Stimulated activated CD8-positive, alpha-beta memory T cell treated with anti-CD3 and anti-CD28 coated beads, Interleukin-4, amount 100 ng/mL, for 48 hours (primary cell): ENCODE data around the gene KIAA2012.

Experiments
- DNase-seq: peaks from one replicate; pipeline ENCODE4 v3.0.0-alpha.2; 2020

KIAA2012 gene

GRCh38 chr2:202043475-202043874 lies 29.6 kb upstream of the KIAA2012 start:
- no peak for DNase-seq

- no peak for DNase-seq
Observed at GRCh38 chr2:202044777-202045176, 28.3 kb upstream of the KIAA2012 start.

DNA sequence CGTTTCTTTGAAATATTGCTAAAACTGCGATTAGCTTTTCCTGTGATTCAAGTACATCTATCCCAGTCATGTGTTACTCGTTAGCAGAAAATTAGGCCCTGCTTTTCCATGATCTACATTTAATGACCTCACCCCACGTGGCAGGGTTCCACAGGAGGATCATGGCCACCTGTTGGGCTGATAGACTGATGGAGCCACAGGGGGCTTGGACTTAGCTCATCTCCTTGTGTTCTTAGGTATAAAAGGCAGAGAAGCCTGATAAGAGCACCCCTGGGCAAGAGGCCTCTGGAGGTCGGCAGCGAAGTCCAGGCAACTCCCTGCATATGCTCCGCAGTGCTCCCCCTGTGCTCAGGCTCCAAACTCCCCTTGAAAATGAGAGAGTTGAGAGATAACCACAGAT lies 26.5 kb upstream of the KIAA2012 start:
- DNase-seq, result no peak

DNA sequence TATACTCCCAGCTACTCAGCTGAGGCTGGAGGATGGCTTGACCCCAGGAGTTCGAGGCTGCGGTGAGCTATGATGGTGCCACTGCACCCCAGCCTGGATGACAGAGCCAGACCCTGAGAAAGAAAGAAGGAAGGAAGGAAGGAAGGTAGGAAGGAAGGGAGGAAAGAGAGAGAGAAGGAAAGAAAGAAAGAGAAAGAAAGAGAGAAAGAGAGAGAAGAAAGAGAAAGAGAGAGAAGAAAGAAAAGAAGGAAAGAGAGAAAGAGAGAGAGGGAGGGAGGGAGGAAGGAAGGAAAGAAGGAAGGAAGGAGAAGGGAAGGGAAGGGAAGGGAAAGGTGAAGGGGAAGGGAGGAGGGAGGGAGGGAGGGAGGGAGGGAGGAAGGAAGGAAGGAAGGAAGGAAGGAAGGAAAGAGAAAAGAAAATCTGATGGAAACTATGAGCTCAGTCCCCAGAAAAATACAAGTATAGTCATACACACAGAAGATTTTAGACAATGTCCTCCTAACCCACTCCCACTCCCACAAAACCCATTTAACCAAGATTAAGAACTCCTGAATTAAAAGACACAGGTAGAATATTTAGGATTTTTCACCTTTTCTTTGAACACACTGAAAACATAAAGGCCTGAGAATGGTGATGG lies 23.8 kb upstream of the KIAA2012 start:
- DNase-seq, result no peak

GRCh38 chr2:202049840-202050239 lies 23.2 kb upstream of the KIAA2012 start:
- DNase-seq, result no peak

GRCh38 chr2:202050652-202051051 lies 22.4 kb upstream of the KIAA2012 start:
- no peak for DNase-seq

- DNase-seq, result no peak
Observed at GRCh38 chr2:202051499-202052161, 21.4 kb upstream of the KIAA2012 start.

- DNase-seq, result no peak
Observed at GRCh38 chr2:202052235-202052634, 20.8 kb upstream of the KIAA2012 start.

GRCh38 chr2:202054679-202055078 lies 18.4 kb upstream of the KIAA2012 start:
- no peak for DNase-seq

GRCh38 chr2:202056611-202057010 lies 16.4 kb upstream of the KIAA2012 start:
- DNase-seq, result no peak

- no peak for DNase-seq
Observed at GRCh38 chr2:202060218-202060617, 12.8 kb upstream of the KIAA2012 start.

GRCh38 chr2:202061695-202062094 lies 11.4 kb upstream of the KIAA2012 start:
- no peak for DNase-seq

DNA sequence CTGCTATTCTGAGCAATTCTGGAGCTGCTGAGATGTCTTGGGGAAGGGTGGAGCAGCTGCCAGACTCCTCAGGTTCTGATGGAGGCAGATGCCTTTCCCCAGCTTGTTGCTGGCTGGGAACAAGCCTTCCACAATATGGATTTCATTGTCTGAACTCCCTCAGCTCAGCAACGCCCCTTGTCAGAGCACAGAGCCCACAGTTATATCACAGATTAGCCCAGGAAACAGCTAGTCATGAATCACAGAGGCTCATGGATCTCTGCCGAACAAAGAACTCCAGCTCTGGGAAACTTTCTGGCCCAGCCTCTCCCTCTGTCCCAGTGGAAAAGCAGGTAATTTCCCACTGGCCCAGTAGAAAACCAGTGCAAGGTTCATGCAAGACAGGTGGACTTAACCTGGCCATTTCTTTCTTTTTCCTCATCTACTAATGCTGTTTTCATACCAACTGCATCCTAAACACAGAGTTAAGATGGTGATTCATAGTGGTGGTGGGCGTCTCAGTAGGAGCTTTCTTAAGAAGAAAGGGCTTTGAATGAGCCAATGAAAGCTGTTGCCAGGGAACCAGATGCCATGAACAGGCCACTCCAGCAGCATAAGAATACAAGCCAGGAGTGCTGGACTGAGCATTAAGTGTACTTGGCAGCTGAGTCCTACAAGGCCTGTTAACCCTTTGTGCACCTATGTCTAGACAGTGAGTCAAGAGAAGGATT lies 8.7 kb upstream of the KIAA2012 start:
- DNase-seq, result no peak

DNA sequence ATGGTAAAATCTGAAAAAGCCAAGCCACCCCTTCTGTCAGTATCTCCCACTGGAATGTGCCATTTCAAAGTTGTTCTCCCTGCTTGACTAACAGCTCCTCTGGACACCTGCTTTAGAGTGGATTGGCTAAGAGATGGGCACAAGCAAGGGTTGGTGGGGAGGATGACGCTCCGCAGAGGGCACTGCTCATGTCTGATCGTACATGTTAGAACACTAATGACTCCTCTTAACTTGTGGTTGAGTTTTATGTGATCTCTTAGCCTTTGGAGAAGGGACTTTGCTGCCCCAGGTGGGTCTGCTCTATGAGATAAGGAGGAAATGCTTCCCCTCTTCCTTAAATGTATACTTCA lies 8.2 kb upstream of the KIAA2012 start:
- DNase-seq, result no peak

DNA sequence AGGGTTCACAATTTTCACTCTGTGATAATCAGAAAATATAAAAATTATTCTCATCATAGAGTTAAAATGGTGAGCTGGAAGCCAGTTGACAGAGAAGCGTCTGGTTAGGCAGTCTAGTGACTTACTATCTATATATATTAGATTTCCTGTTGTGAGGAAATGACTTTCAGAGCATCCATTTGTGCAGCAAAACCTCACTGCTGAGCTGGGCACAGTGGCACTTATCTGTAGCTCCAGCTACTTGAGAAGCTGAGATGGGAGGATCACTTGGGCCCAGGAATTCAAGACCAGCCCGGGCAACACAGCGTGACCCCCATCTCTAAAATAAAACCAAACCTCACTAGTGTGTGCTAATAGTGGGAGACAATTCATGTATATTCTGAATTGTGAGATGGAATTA lies 7.2 kb upstream of the KIAA2012 start:
- DNase-seq, result no peak

GRCh38 chr2:202066875-202067274 lies 6.2 kb upstream of the KIAA2012 start:
- DNase-seq, result no peak

- no peak for DNase-seq
Observed at GRCh38 chr2:202067589-202067988, 5.5 kb upstream of the KIAA2012 start.

DNA sequence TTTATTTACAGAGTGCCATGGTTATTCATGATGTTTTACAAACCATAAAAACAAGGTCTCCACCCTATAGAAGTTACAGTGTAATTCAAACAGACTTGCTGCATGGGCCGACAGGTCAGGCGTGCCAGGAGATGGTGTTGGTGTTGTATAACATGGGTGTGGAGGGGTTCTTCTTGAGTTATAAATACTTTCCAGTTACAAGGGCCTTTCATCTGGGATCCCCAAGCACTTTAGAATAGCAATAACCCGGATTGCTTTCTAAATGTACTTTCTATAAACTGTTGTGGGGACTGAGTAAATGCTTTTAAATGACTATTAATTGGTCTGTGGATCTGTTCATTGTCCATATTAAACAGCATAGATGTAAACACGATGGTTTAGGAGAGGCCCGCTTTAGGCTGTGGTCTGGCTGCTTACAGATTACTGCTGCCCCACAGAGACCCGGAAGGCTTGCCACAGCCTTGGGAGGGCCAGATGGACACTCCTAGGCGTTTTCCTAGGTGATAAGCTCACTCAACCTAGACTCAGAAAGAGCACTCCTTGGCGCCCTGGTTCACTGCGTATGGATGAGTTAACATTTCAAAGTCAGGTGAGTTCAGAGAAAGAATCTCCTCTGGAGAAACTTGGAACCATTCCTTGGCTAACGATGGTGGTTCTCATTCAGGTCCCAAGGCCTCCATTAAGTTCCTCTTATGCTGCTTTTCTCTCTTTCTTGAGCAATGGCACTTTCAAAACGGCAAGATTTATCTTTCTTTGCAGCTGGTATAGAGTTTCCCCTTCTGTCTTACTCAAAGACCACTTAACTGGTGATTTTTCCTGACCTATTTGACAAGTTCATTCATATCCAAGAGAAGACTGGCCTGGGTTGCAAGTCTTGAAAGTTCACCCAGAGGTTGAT lies 3.6 kb upstream of the KIAA2012 start:
- no peak for DNase-seq

DNA sequence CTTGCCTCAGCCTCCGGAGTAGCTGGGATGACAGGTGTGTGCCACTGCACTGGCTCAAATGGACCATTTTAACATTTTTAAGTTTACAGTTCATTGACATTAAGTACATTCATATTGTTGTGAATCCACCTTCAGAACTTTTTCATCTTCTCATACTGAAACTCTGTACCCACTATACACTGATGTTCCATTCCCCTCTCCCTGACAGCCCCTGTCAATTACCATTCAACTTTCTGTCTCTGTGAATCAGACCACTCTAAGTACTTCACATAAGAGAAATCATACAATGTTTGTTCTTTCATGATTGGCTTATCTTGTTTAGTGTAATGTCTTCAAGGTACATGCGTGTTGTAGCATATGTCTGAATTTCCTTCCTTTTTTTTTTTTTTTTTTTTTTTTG lies 1.9 kb upstream of the KIAA2012 start:
- no peak for DNase-seq

DNA sequence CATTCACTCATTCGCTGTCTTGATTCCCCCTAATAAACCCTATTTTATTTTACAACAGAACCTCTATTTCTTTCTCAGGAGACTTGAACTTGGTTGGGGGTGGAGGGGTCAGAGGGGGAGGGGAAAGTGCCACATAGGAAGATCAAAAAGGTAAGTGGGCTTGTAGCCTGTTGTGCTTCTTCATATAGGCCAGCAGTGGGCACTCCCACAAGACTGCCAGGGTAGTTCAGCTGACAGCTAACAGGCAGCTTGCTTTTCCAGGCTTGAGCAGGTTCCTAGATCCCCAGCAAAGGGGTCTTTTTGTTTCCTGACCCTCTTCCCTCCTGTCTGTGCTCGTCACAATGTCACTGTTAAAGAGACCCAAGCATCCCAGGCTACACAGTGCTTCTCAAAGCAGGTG lies 829 bp upstream of the KIAA2012 start:
- no peak for DNase-seq

DNA sequence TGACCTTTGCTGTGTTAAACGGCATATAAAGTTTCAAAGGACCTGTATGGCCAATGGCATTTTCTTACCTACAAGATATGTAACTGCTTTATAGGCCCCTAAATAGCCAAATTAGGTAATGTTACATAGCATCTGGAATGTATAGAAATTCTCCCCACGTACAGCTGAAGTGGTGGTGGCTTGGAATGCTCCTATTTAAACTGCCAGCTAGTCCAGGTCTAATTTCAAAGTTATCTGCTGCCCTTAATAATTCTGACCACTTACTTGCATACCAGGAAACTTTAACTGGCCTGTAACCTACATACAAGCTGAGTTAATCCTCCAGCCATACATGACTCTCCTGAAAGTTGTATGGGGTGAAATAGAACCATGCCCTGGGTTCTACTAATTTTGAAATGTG lies 1.3 kb downstream of the KIAA2012 start:
- no peak for DNase-seq

GRCh38 chr2:202079310-202079709 lies 6.3 kb downstream of the KIAA2012 start:
- DNase-seq, result no peak

GRCh38 chr2:202084265-202084664 lies 11.2 kb downstream of the KIAA2012 start:
- DNase-seq, result no peak
